ENCODE data around the gene SPOCK1.

The SPOCK1 gene

DNA sequence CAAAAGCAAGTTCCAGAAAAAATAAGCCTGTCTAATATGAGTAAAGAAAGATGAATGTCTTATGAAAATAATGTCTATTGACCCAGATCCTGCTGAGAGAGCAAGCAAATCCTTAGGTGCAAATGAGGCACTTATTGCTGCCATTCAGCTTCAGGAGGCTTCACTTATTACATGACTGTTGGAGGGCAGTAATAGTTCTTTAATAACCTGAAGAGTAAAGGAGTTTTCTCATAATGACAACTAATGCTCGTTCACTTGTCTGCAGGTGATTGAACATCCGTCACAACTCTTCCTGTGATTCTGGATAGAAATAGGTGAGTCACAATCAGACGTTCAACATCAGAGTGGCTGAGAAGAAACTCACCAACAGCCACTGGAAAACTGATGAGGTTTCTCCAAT lies 58.3 kb downstream of the SPOCK1 start:
- Histone ChIP-seq H3K36me3 (replicated peaks) (no peaks in the 10 kb centered on the region), H3K27me3 (replicated peaks) (no peaks in the 10 kb centered on the region), H3K4me3 (ENCODE audit: low read depth, low read length) (no peak overlapping the region), H3K27ac (no peak overlapping the region)
- in situ Hi-C loops (cut with HindIII; ENCODE audit: low pct_ligation_motif_present, low sequenced_read_pairs): no loop called here
- no peak for DNase-seq
- TF ChIP-seq, protein P1, sequence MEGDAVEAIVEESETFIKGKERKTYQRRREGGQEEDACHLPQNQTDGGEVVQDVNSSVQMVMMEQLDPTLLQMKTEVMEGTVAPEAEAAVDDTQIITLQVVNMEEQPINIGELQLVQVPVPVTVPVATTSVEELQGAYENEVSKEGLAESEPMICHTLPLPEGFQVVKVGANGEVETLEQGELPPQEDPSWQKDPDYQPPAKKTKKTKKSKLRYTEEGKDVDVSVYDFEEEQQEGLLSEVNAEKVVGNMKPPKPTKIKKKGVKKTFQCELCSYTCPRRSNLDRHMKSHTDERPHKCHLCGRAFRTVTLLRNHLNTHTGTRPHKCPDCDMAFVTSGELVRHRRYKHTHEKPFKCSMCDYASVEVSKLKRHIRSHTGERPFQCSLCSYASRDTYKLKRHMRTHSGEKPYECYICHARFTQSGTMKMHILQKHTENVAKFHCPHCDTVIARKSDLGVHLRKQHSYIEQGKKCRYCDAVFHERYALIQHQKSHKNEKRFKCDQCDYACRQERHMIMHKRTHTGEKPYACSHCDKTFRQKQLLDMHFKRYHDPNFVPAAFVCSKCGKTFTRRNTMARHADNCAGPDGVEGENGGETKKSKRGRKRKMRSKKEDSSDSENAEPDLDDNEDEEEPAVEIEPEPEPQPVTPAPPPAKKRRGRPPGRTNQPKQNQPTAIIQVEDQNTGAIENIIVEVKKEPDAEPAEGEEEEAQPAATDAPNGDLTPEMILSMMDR (IDR thresholded peaks at IDR 0.05; ENCODE audit: low read depth, low read length, missing control alignments): no peak

DNA sequence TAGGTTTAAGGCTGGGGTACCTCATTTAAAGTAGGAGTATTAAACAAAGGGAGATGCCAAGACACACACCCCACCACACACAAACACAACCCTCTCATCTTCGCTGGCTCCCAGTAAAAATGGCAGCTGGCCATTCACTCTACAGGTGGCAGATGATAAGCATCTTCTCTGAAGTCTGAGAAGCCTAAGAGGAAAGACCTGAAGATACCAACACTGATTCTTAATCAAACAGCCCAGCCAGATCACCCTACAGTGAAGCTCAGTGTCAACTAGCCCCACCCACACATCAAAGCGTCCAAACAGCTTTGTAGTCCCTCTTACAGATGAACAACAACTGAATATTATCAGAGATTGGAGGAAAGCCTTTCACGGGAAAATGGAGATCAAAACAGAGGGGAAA lies 59.5 kb downstream of the SPOCK1 start:
- in situ Hi-C loops (cut with HindIII; ENCODE audit: low pct_ligation_motif_present, low sequenced_read_pairs): no loop called here
- Histone ChIP-seq H3K36me3 (replicated peaks) (no peaks in the 10 kb centered on the region), H3K4me3 (ENCODE audit: low read depth, low read length) (no peak overlapping the region), H3K27me3 (replicated peaks) (no peaks in the 10 kb centered on the region), H3K27ac (no peak overlapping the region)
- DNase-seq: no peak
- TF ChIP-seq, protein P1 (IDR thresholded peaks at IDR 0.05; ENCODE audit: low read depth, low read length, missing control alignments): no peak

GRCh38 chr5:137438932-137439331 lies 60.2 kb downstream of the SPOCK1 start:
- H3K27ac ChIP-seq: no peak overlapping the region
- H3K27me3 ChIP-seq (replicated peaks): no peaks in the 10 kb centered on the region
- no peak overlapping the region for H3K4me3 ChIP-seq (ENCODE audit: low read depth, low read length)
- H3K36me3 ChIP-seq (replicated peaks): no peaks in the 10 kb centered on the region
- in situ Hi-C loops (cut with HindIII; ENCODE audit: low pct_ligation_motif_present, low sequenced_read_pairs): no loop called here
- TF ChIP-seq, protein P1 (IDR thresholded peaks at IDR 0.05; ENCODE audit: low read depth, low read length, missing control alignments): no peak
- no peak for DNase-seq

GRCh38 chr5:137437774-137438173 lies 61.4 kb downstream of the SPOCK1 start:
- TF ChIP-seq, protein P1 (IDR thresholded peaks at IDR 0.05; ENCODE audit: low read depth, low read length, missing control alignments): no peak
- in situ Hi-C loops (cut with HindIII; ENCODE audit: low pct_ligation_motif_present, low sequenced_read_pairs): no loop called here
- no peak overlapping the region for H3K4me3 ChIP-seq (ENCODE audit: low read depth, low read length)
- H3K27me3 ChIP-seq (replicated peaks): no peaks in the 10 kb centered on the region
- H3K36me3 ChIP-seq (replicated peaks): no peaks in the 10 kb centered on the region
- no peak overlapping the region for H3K27ac ChIP-seq
- DNase-seq: no peak

- H3K36me3 ChIP-seq (replicated peaks): no peaks in the 10 kb centered on the region
- TF ChIP-seq, protein P1 (IDR thresholded peaks at IDR 0.05; ENCODE audit: low read depth, low read length, missing control alignments): no peak
- DNase-seq: no peak
- H3K4me3 ChIP-seq (ENCODE audit: low read depth, low read length): no peak overlapping the region
- H3K27ac ChIP-seq: no peak overlapping the region
- in situ Hi-C loops (cut with HindIII; ENCODE audit: low pct_ligation_motif_present, low sequenced_read_pairs): no loop called here
- no peaks in the 10 kb centered on the region for H3K27me3 ChIP-seq (replicated peaks)
Observed at GRCh38 chr5:137433539-137433938, 65.6 kb downstream of the SPOCK1 start.

GRCh38 chr5:137432376-137432775 lies 66.8 kb downstream of the SPOCK1 start:
- TF ChIP-seq, protein P1 (IDR thresholded peaks at IDR 0.05; ENCODE audit: low read depth, low read length, missing control alignments): no peak
- Histone ChIP-seq H3K36me3 (replicated peaks) (no peaks in the 10 kb centered on the region), H3K4me3 (ENCODE audit: low read depth, low read length) (no peak overlapping the region), H3K27me3 (replicated peaks) (no peaks in the 10 kb centered on the region), H3K27ac (no peak overlapping the region)
- DNase-seq: no peak
- in situ Hi-C loops (cut with HindIII; ENCODE audit: low pct_ligation_motif_present, low sequenced_read_pairs): no loop called here
